IMR-90 (cell line): ENCODE measurements around the gene SBF2. TPM values are rescaled to one million over a fixed set of nuclear protein-coding genes. Genes with fewer than 3 reads are reported as not detected.

Experiments
- ATAC-seq: fragments of 200-7000 bp; cut with Tn5 transposase; 2 replicates; pipeline ENCODE4 v1.9.1; 2020; ENCODE audit warnings: low read depth, mild to moderate bottlenecking, moderate library complexity
- BruUV-seq: library from RNA; stranded (reverse); fragments of 400-500 nt; replicated peaks from 2 replicates; lab custom pipeline; 2021; lab: Mats Ljungman, UMichigan
- CTCF ChIA-PET: fragments of 300-600 bp; formaldehyde crosslinking; extraction: SDS; loops from one replicate; lab custom pipeline; 2021; ENCODE audit warnings: antibody characterized with exemption; lab: Yijun Ruan, JAX
- POLR2A ChIA-PET: fragments of 300-600 bp; sonication (Branson Sonifier 250); formaldehyde crosslinking; loops from one replicate; lab custom pipeline; 2022; ENCODE audit warnings: antibody characterized with exemption; ENCODE audit not compliant: unreplicated experiment; lab: Charles Lee
- DNase-seq: peaks from one replicate; pipeline ENCODE4 v3.0.0; 2013
- H2AFZ ChIP-seq: replicated peaks from 2 replicates; pipeline ENCODE3; 2013; ENCODE audit warnings: low read length, mild to moderate bottlenecking; ENCODE audit not compliant: poor library complexity
- H2AK5ac ChIP-seq: 2 replicates; pipeline ENCODE4 v1.6.1; 2013; ENCODE audit warnings: low read depth, low read length, inconsistent platforms
- H2AK9ac ChIP-seq: replicated peaks from 2 replicates; pipeline ENCODE3; 2013; ENCODE audit warnings: mild to moderate bottlenecking, low read depth, low read length, moderate library complexity; ENCODE audit not compliant: poor library complexity
- H2BK120ac ChIP-seq: 2 replicates; pipeline ENCODE4 v1.6.1; 2013; ENCODE audit warnings: low read depth, low read length, inconsistent platforms
- H2BK15ac ChIP-seq: 3 replicates; pipeline ENCODE4 v1.6.1; 2013; ENCODE audit warnings: low read depth, low read length, inconsistent platforms
- H2BK20ac ChIP-seq: 2 replicates; pipeline ENCODE4 v1.6.1; 2013; ENCODE audit warnings: low read depth, mild to moderate bottlenecking, inconsistent platforms, low read length, moderate library complexity
- H2BK5ac ChIP-seq: 2 replicates; pipeline ENCODE4 v1.6.1; 2013; ENCODE audit warnings: mild to moderate bottlenecking, low read depth, low read length, inconsistent platforms; ENCODE audit not compliant: poor library complexity, severe bottlenecking
- H3K14ac ChIP-seq: replicated peaks from 2 replicates; pipeline ENCODE4 v1.6.1; 2013; ENCODE audit warnings: low read depth, low read length, inconsistent platforms
- H3K18ac ChIP-seq: 2 replicates; pipeline ENCODE4 v1.6.1; 2013; ENCODE audit warnings: low read depth, low read length, control low read depth
- H3K23ac ChIP-seq: 2 replicates; pipeline ENCODE4 v1.6.1; 2013; ENCODE audit warnings: low read depth, low read length, inconsistent platforms
- H3K27ac ChIP-seq: 2 replicates; pipeline ENCODE4 v1.5.1; 2013; ENCODE audit warnings: mild to moderate bottlenecking, control low read depth, low read length; ENCODE audit not compliant: insufficient read depth
- H3K27me3 ChIP-seq: 2 replicates; pipeline ENCODE4 v1.6.1; 2013; ENCODE audit warnings: low read length; ENCODE audit not compliant: control insufficient read depth, insufficient read depth
- H3K36me3 ChIP-seq: 2 replicates; pipeline ENCODE4 v1.6.1; 2013; ENCODE audit warnings: low read length, mixed read lengths; ENCODE audit not compliant: control insufficient read depth, insufficient read depth
- H3K4ac ChIP-seq: 2 replicates; pipeline ENCODE4 v1.6.1; 2013; ENCODE audit warnings: low read depth, low read length, inconsistent platforms
- H3K4me1 ChIP-seq: 2 replicates; pipeline ENCODE4 v1.6.1; 2013; ENCODE audit warnings: low read length, mixed read lengths; ENCODE audit not compliant: control insufficient read depth, insufficient read depth
- H3K4me2 ChIP-seq: 2 replicates; pipeline ENCODE4 v1.6.1; 2013; ENCODE audit warnings: low read depth, mild to moderate bottlenecking, control low read depth, low read length, moderate library complexity
- H3K4me3 ChIP-seq: 2 replicates; pipeline ENCODE4 v1.5.1; 2013; ENCODE audit warnings: low read depth, mild to moderate bottlenecking, control low read depth, low read length, moderate library complexity; ENCODE audit not compliant: insufficient read depth
- H3K56ac ChIP-seq: 2 replicates; pipeline ENCODE4 v1.6.1; 2013; ENCODE audit warnings: low read length, inconsistent platforms; ENCODE audit not compliant: insufficient read depth; ENCODE audit errors: extremely low read depth
- H3K79me1 ChIP-seq, 2 experiments: 2 replicates each; pipeline ENCODE4 v1.6.1; 2013; ENCODE audit warnings: low read length in 2 of 2, inconsistent platforms in 1 of 2, low read depth in 1 of 2
- H3K9ac ChIP-seq: 2 replicates; pipeline ENCODE4 v1.6.1; 2013; ENCODE audit warnings: low read depth, low read length, control low read depth
- H3K9me1 ChIP-seq: 2 replicates; pipeline ENCODE4 v1.6.1; 2013; ENCODE audit warnings: low read length, inconsistent platforms; ENCODE audit not compliant: insufficient read depth
- H3K9me3 ChIP-seq: 2 replicates; pipeline ENCODE4 v1.6.1; 2013; ENCODE audit warnings: low read length; ENCODE audit not compliant: control insufficient read depth, insufficient read depth
- H4K20me1 ChIP-seq: 2 replicates; pipeline ENCODE4 v1.6.1; 2013; ENCODE audit warnings: low read length, inconsistent platforms; ENCODE audit not compliant: insufficient read depth
- H4K5ac ChIP-seq: 2 replicates; pipeline ENCODE4 v1.6.1; 2013; ENCODE audit warnings: mild to moderate bottlenecking, low read depth, low read length, control low read depth
- H4K8ac ChIP-seq, 2 experiments: 2 replicates each; pipeline ENCODE4 v1.6.1; 2013; ENCODE audit warnings: low read depth in 2 of 2, low read length in 2 of 2, control low read depth in 1 of 2, inconsistent platforms in 1 of 2
- H4K91ac ChIP-seq: 2 replicates; pipeline ENCODE4 v1.6.1; 2013; ENCODE audit warnings: low read depth, low read length, inconsistent platforms; ENCODE audit not compliant: insufficient read depth
- MAZ ChIP-seq: IDR thresholded peaks from 2 replicates; pipeline ENCODE4 v1.6.1; 2012; ENCODE audit warnings: low read depth, mild to moderate bottlenecking, low read length, improper control_type of control experiment, moderate library complexity, borderline replicate concordance
- NFE2L2 ChIP-seq: fragments of 150-350 bp; IDR thresholded peaks from 2 replicates; pipeline ENCODE4 v1.6.1; 2016; ENCODE audit warnings: low read depth, mild to moderate bottlenecking, low read length
- RCOR1 ChIP-seq: IDR thresholded peaks from 2 replicates; pipeline ENCODE4 v1.6.1; 2012; ENCODE audit warnings: mild to moderate bottlenecking, low read length, improper control_type of control experiment; ENCODE audit not compliant: insufficient replicate concordance
- USF2 ChIP-seq: fragments of 150-350 bp; IDR thresholded peaks from 2 replicates; pipeline ENCODE4 v1.6.1; 2017; ENCODE audit warnings: mild to moderate bottlenecking, antibody characterized with exemption, low read length, low read depth
- WGBS, 2 experiments: methylation state at CpG; one replicate each; pipeline versions ENCODE4 v1.1.5 to v1.1.7; 2013; ENCODE audit warnings: missing lambda C conversion rate in 2 of 2; ENCODE audit not compliant: insufficient read length in 1 of 2; ENCODE audit errors: extremely low coverage in 2 of 2; 5-methylcytosine and 5-hydroxymethylcytosine counted together
- dilution Hi-C: fragments of 300-500 bp; cut with HindIII; formaldehyde crosslinking; loops from one replicate; pipeline ENCODE4 v1.14.3; 2018; ENCODE audit warnings: low sequenced_read_pairs; ENCODE audit not compliant: unreplicated experiment
- in situ Hi-C: fragments of 300-500 bp; cut with MboI; formaldehyde crosslinking; loops from 3 replicates; pipeline ENCODE4 v1.14.3; 2019; ENCODE audit warnings: low sequenced_read_pairs, inconsistent platforms, mixed read lengths
- intact Hi-C: fragments of 100-400 bp; cut with micrococcal nuclease; formaldehyde crosslinking; loops from 2 replicates; pipeline ENCODE4 v1.10.0; 2022
- polyA plus RNA-seq, 3 experiments: library from polyadenylated mRNA; depleted of rRNA; stranded (reverse); fragments of >200 nt; gene quantifications; 2 replicates each; pipeline ENCODE4 v1.2.3, GENCODE V29; 2012; ENCODE audit warnings: low replicate concordance in 1 of 3
- total RNA-seq: library from RNA; depleted of rRNA; stranded (reverse); fragments of >200 nt; gene quantifications from 2 replicates; pipeline ENCODE4 v1.2.3, GENCODE V29; 2012

Gene SBF2
- total and polyA plus RNA-seq, 2 of the 4 experiments (the other 2 are of a cell fraction): 23.8 to 51.8 TPM

- Histone ChIP-seq H3K4ac (peak overlapping the region; percentile 97), H4K20me1 (peaks cover 3% of the 10 kb centered on the region; the same call in 1 of the 2 replicates), H3K4me1 (peaks cover 54% of the 10 kb centered on the region), H3K14ac (peak overlapping the region; percentile 85), H2BK120ac (peak overlapping the region; percentile 97), H4K91ac (peak overlapping the region; percentile 98), H3K79me1 (peaks cover 5 to 61% of the 10 kb centered on the region in 2 experiments; a peak in 3 of 4 replicates), H3K23ac (peak overlapping the region; percentile 61; the same call in 1 of the 2 replicates), H2BK15ac (peak overlapping the region; percentile 96), H3K9ac (no peak overlapping the region), H2AK5ac (peak overlapping the region; percentile 99), H2BK20ac (peak overlapping the region; percentile 93), H3K4me3 (no peak overlapping the region), H4K8ac (peak overlapping the region; percentile 81 to 98), H3K4me2 (no peak overlapping the region), H2AFZ (no peak overlapping the region), H2BK5ac (peak overlapping the region; percentile 99), H3K36me3 (no peaks in the 10 kb centered on the region), H3K27me3 (no peaks in the 10 kb centered on the region), H3K27ac (peak overlapping the region; percentile 27), H3K18ac (peak overlapping the region; percentile 94), H4K5ac (peak overlapping the region; percentile 93), H3K56ac (no peak overlapping the region), H2AK9ac (peak overlapping the region; percentile 50), H3K9me3 (no peaks in the 10 kb centered on the region), H3K9me1 (peaks cover 54% of the 10 kb centered on the region)
- no TSS peak for BruUV-seq
- intact Hi-C loops (no loop called here), in situ Hi-C loops (loop anchor here (5.0 to 25.0 kb wide), 3 partner anchors 200 to 972 kb away; no protein-coding TSS in a partner anchor), dilution Hi-C loops (no loop called here)
- DNase-seq: no peak
- WGBS, 2 experiments: 100% methylated on average over 2 of the region's 4 CpGs; no CpG with 5 or more reads in 1 of the 2 experiments
- POLR2A ChIA-PET: no interaction called here
- no peak for ATAC-seq
- CTCF ChIA-PET: interaction anchor here (0.7 kb wide), 1 partner anchor 37 kb away, joined by 4 read pairs; no protein-coding TSS in a partner anchor
- TF ChIP-seq NFE2L2: no peak
- TF ChIP-seq RCOR1: no peak
- no peak for TF ChIP-seq MAZ
- TF ChIP-seq USF2: no peak
These were observed 531.5 kb downstream of the SBF2 start for GRCh38 chr11:9762531-9762930.
